Transverse colon (tissue), 3 donors: ENCODE results near the gene POC1A.

Experiments
- POLR2A ChIP-seq: fragments of 450-650 bp; IDR thresholded peaks from one replicate; pipeline ENCODE4 v1.6.1; 2016; ENCODE audit warnings: antibody characterized with exemption, mild to moderate bottlenecking, moderate library complexity
- POLR2AphosphoS5 ChIP-seq, 3 donors: sonication (generic); formaldehyde crosslinking; IDR thresholded peaks; one replicate each; pipeline ENCODE4 v1.6.1; 2016; ENCODE audit warnings: antibody characterized with exemption in 3 of 3

GRCh38 chr3:52067526-52067925, 86.7 kb downstream of the POC1A start:
- no peak for TF ChIP-seq POLR2A
- TF ChIP-seq POLR2AphosphoS5 (IDR thresholded peaks at IDR 0.05), result no peak
